Measurements from ENCODE around the gene MRPL4. TPM values are rescaled to one million over a fixed set of nuclear protein-coding genes. Genes with fewer than 3 reads are reported as not detected.

Gene MRPL4
- total and polyA plus RNA-seq, 2 of the 13 experiments (the other 11 are each of a cell fraction or from before 2014, with no cell fraction given), result 40.6 to 42.5 TPM

- TF ChIP-seq ZBTB43 (CRISPR knock-in tag; conservative IDR thresholded peaks at IDR 0.05) (no peak), CENPBD1 (CRISPR knock-in tag; IDR thresholded peaks at IDR 0.05; ENCODE audit: borderline replicate concordance, low read depth) (no peak), PITX1 (CRISPR knock-in tag; IDR thresholded peaks at IDR 0.05) (no peak), ZNF224 (CRISPR knock-in tag; IDR thresholded peaks at IDR 0.05) (no peak), ZNF569 (CRISPR knock-in tag; IDR thresholded peaks at IDR 0.05; ENCODE audit: borderline replicate concordance) (no peak), ZNF333 (CRISPR knock-in tag; IDR thresholded peaks at IDR 0.05; ENCODE audit: borderline replicate concordance) (no peak), HNF4A (CRISPR knock-in tag; IDR thresholded peaks at IDR 0.05) (no peak), POGZ (CRISPR knock-in tag; IDR thresholded peaks at IDR 0.05) (no peak), ZNF12 (CRISPR knock-in tag; IDR thresholded peaks at IDR 0.05) (no peak), ZNF660 (CRISPR knock-in tag; IDR thresholded peaks at IDR 0.05; ENCODE audit: borderline replicate concordance, low read depth) (no peak), CBX5 (CRISPR knock-in tag; IDR thresholded peaks at IDR 0.05; ENCODE audit: borderline replicate concordance) (0 out of 2 replicates have a peak, but pooled peaks have one; percentile 19), ZNF260 (CRISPR knock-in tag; IDR thresholded peaks at IDR 0.05; ENCODE audit: borderline replicate concordance, low read depth) (no peak), THRA (CRISPR knock-in tag; IDR thresholded peaks at IDR 0.05; ENCODE audit: borderline replicate concordance) (0 out of 2 replicates have a peak, but pooled peaks have one; percentile 17), ZNF549 (CRISPR knock-in tag; IDR thresholded peaks at IDR 0.05) (no peak), SSRP1 (CRISPR knock-in tag; IDR thresholded peaks at IDR 0.05) (no peak), ZBTB20 (CRISPR knock-in tag; IDR thresholded peaks at IDR 0.05; ENCODE audit: borderline replicate concordance, low read depth) (no peak), ZSCAN25 (CRISPR knock-in tag; IDR thresholded peaks at IDR 0.05) (no peak), ZNF768 (CRISPR knock-in tag; IDR thresholded peaks at IDR 0.05) (peak; percentile 74; the same call in 1 of the 2 replicates), NFYB (CRISPR knock-in tag; IDR thresholded peaks at IDR 0.05) (no peak), BCLAF1 (IDR thresholded peaks at IDR 0.05) (no peak), ZNF563 (CRISPR knock-in tag; IDR thresholded peaks at IDR 0.05) (peak; percentile 59; the same call in 1 of the 2 replicates), ZNF205 (CRISPR knock-in tag; IDR thresholded peaks at IDR 0.05) (no peak), E2F5 (CRISPR knock-in tag; conservative IDR thresholded peaks at IDR 0.05) (no peak)
Measured at GRCh38 chr19:10206226-10206885, 45.7 kb upstream of the MRPL4 start (continued).

All from HepG2 (cell line).